Stimulated activated CD4-positive, alpha-beta T cell treated with anti-CD3 and anti-CD28 coated beads, Interleukin-12 subunit alpha, Interleukin-12 subunit beta, amount 100 ng/mL, for 24 hours (primary cell): ENCODE measurements around the gene MAP2K3.

Source experiments
- DNase-seq, 2 experiments: peaks; one replicate each; pipeline ENCODE4 v3.0.0-alpha.2; 2020; ENCODE audit warnings: low read depth in 2 of 2

MAP2K3 gene

DNA sequence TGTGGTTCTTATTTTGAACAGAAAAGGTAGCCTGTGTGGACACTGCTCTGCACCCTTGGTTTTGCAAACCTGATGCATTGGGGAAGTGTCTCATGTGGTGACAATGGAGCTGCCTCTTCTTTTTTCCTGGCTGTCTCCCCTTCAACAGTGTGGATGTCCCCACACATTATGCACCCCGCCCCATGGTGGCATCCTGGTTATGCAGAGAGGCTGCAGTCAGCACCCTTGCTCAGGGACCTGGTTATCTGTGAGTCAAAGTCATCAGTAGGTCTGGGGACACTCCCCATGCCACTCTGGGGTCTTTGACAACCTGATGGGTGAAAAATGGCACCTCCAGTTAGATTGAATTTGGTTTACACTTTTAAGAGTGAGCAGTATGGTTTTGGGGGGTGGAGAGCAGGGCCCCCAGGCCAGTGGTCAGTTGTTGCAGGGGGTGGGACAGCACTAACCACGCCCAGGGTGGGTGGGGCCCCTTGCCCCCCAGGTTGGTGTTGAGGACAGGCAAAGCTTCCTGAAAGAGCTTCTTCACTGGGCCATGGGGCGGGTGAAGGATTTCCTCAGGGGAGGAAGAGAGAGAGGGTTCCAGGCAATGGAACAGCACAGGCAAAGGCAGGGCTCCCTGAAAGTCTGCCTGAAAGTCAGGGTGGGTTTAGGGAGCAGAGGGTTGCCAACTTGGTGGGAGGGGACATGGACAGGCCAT is 67.0 kb downstream of the MAP2K3 start:
- no peak for DNase-seq

DNA sequence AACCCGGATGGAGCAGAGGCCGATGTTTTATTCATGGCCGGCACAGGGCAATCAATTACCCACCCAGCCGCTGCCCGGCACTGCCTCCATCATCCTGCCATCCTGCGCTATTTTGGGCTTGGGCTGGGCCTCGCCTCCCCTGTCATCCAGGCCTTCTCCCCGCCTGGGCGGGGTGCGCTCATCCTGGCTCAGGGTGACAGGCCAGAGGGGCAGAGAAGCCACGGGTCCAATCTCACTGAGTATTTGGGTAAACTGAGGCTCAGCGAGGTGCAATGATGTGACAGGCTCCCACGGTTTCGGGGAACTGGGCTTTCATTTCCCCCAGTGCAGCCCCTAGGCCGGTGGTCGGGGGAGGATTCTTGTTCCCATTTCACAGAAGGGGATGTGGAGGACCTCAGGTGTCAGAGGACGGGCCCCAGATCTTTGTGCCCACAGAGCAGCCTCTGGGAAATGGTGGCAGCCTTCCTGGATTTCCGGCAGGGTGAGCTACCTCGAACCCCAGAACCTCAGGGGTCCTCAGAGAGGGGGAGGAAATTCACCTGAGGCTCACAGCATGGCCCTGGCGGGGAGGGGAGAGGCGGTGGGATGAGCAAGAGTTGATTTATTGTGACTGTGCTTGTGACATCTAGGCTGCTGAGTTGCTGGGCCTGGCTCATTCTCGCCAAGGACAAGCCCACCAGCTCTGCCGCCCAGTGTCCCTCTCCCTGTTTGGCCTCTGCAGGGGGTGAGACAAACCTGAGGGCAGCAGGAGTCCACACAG is 67.9 kb downstream of the MAP2K3 start:
- DNase-seq, result no peak

DNA sequence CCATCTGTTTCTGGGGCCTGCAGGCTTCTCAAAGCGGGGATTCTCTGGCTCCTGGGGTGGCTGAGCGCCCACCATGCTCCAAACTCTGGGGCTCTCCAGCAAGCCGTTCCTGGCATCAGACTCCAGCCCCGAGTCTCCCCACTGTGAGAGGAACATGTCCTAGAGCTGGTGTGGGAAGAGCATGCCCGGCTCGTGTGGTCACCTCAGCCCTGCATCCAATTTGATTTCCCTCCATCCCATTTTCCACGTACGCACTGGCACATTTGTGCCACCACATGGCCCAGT is 68.4 kb downstream of the MAP2K3 start:
- DNase-seq, result no peak

DNA sequence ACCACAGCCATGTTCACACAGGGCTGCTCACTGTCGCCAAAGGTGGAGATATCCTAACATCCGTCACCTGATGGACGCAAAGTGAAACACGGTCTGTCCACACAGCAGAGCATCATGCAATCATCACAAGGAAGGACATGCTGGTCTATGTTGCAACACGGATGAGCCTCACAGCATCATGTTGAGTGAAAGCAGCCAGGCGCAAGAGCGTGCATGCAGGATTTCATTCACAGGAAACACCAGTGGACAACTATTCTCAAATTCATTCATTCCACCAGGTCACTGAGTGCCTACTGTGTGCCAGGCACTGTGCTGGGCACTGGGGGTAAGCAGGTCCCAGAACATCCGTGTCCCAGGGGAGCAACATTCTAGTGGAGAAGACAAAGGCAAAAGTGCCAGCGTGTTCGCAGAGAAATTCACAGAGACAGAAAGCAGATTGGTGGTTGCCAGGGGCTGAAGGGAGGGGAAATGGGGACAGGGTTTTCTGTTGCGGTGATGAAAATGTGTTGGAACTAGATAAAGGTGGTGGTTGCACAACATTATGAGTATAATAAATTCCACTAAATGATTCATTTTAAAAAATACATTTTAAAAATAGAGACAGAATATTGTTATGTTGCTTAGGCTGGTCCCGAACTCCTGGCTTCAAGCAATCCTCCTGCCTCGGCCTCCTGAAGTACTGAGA is 69.0 kb downstream of the MAP2K3 start:
- DNase-seq, result no peak

DNA sequence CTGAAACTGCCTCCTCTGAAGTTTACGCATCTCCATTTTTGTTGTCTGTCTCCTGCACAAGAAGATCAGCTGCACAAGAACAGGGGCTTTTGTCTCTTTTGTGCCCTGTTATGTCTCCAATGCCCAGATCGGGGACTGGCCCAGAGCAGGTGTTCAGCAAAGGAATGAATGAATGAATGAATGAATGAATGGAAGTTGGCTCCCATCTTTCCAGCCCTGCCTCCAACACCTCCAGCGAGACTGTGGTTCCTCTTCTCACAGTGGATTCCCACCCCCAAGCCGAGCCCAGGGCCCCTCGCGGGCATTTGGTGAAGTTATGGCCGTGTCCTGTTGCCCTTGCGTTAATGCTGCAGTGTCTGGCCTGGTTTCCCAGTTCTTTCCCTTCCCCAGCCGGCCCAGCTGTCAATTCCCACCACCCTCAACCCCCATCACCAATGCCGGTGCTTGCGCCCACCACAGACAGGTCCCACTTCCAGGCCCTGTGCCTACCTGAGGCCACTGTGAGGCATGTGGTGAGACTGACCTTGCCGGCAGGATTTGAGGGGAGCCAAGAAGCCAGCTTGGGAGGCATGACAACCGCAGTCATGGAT is 70.4 kb downstream of the MAP2K3 start:
- DNase-seq, result no peak

DNA sequence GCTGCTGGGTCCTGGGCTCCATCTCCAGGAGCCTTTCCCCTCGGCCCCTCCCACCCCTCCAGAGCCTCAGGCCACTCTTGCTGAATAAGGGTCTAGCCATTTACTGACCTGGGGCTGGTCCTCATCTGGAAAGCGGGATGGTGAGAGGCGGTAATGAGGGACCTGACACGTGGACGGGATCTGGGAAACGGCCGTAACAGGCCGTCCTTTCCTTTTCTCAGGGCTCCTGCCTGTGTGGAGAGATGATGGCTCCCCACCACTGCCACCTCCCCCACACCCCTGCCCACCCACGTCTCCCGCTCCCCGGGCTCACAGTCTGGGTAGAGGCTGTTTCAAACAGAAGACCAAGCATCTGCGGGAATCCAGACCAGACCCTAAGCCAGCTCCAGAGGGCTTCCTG is 71.1 kb downstream of the MAP2K3 start:
- DNase-seq, result no peak

DNA sequence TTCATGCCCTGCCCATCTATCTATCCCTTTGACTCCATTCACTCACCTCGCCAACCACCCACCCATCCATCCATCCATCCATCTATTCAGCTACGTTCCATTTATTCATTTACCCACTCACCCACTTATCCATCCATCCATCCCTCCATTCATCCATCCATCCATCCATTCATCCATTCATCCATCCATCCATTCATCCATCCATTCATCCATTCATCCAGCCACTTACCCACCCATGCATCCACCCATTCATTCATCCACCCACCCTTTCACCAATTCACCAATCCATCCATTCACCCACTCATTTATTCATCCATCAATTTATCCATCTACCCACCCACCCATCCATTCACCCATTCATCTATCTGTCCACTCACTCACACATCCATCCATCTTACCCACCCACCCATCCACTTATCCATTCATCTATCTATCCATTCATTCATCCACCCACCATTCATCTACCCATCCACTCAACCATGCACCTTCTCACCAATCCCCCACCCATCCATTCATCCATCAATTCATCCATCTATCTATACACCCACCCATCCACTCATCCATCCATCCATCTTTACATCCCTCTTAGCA is 72.1 kb downstream of the MAP2K3 start:
- no peak for DNase-seq

DNA sequence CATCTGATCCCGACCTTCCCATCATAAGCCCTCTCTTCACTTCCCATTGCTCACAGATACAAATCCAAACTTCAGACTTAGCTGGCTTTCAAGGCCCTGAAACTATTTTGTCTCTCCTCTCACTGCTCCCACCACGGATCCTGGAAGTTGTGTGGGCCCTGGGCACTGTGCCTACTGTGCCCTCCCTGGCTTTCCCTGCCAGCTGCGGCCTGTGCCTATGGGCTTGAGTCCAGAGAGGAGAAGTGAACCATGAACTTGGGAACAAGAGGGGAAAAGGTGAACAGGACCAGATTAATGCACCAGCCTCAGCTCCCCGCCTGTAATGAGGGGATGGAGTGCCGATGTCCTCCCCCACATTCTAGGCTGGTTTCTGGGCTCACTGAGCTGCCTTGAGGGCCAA is 72.8 kb downstream of the MAP2K3 start:
- DNase-seq, result no peak

DNA sequence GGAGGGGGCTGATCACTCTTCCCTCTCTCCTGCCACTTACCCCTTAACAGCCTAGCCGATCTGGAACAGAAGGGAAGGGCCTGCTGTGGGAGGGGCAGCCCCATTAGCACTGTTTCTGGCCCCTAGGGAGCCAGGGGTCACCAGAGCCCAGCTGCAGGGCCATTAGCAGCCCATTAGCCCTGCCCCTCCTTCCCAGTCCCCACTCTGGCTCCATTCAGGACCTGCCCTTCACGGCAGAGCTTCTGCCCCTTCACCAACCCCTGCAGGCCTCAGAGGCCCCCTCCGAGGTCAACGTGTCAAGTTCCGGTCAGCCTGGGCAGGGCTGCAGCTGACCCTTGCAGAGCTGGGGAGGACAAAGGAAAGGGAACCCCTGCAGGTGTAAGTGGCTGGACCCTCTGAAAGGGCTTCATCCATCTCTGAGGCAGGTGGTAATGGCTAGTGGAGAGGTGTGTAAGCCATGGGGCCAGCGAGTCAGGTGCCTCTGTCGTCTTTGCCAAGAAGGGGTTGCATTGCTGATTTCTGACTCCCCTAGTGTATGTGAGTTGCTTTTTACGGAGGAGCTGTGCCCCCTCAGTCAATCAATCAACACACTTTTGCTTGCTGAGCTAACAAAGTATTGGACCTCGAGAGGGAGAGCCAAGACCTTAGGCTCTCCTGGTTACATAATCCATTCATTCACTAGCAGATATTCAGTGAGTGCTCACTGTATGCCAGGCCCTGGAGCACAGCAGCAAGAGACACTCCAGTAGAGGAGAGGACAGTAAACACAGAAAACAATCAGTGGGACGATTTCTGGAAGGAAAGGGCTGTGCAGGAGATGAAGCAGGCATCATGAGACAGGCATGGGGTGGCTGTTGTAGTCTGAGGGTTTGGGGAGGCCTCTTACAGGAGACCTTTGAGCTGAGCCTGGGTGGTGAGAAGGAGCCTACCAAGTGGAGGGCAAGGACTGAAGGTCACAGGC is 73.5 kb downstream of the MAP2K3 start:
- DNase-seq, result no peak

DNA sequence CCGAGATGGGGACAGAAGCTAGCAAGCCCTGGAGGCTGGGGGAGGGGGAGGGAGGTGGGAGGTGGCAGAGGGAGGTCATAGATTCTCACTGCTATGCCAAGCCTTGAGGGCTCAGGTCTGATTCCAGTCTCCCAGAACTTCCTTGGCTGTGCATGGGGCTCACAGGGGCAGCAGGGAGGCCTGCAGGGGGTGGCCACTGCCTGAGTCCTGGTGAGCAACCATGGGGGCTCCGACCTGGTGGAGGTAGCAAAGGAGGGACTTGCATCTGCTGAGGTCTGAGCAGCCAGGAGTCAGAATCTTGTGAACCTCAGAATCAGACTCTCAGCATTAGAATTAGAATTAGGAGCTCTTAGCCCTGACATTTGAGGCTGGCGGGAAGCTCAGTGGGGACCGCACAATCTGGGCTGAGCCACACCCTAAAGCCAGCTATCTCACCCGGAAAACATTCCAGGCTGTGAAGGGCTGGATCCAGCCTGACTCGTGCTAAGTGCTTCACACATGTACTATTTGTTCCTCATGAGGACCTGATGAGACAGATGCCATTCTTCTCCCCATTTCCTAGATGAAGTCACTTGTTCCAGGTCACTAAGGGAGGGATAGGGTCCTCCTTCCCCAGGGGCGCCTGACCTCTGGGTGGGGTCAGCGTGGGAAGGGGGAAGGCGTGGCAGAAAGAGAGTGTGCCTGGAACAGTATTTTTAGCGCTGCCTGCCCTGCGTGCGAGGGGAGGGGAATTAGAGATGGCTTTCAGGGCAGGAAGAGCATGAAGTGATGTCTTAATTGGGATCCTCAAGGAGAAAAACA is 74.4 kb downstream of the MAP2K3 start:
- no peak for DNase-seq

DNA sequence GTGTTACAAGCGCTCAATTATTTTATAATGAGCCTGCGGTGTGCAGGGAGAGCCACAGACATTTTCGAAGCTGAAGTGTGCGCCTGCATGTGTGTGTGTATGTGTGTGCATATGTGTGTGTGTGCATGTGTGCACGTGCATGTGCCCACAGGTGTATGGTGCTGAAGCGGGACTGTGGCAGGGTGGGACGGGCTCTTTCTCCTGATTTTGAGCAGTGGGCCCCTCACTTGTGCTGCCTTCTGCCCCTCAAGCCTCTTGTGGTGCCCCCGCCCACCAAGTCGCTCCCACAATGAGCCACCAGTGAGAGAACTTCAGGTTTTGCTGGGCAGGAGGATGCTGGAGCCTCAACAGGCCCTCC is 75.0 kb downstream of the MAP2K3 start:
- DNase-seq, result no peak

DNA sequence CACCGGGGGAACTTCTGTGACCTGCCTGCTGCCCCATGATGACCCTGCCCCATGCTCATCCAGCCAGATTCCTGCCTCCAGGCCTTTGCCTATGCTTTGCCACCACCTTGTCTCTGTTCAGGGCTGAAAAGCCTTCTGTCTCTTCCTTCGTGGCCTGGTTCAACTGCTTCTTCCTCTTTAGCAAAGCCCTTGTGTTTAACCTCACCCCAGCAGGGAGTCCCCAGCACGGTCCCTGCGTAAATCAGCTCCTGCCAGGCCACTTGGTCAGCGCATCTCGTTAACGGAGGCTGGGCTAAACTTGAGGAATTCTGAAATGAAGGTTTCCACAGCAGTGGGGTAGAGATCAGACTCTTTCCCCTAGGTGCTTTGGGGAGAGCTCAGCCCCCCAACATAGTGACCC is 75.5 kb downstream of the MAP2K3 start:
- no peak for DNase-seq

DNA sequence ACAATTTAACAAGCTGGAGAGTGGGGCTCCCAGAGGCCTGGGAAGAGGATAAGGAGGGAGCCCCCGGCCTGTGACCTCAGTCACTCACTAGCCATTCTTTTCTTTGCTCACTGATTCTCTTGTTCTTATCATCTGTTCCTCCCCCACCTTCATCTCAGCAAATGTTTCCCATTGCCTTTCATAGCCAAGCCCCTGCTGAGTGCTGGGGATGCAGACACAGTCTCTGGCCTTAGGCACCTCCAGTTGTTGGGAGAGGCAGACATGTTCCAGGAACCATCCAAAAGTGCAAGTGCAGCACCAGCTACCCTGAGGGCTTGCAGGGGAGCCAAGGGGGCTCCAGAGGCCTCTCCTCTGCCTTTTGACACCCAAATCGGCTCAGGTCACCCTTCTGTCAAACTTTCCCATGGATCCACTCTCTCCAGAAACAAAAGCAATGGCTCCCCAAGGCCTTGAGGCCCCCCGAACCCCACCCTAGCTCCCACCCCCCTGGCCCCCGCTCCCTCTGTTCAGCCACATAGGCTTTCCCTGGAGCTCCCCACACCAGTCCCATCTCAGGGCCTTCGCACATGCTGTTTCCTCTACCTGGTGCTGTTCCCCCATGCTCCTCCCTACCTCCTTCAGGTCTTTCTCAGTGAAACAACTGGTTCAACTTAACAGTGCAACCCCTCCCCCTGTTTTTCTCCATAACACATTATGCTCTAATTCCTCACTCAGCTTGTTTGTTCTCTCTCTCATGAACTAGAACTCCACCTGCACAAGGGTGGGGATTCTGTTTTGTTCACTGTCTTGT is 76.7 kb downstream of the MAP2K3 start:
- no peak for DNase-seq

DNA sequence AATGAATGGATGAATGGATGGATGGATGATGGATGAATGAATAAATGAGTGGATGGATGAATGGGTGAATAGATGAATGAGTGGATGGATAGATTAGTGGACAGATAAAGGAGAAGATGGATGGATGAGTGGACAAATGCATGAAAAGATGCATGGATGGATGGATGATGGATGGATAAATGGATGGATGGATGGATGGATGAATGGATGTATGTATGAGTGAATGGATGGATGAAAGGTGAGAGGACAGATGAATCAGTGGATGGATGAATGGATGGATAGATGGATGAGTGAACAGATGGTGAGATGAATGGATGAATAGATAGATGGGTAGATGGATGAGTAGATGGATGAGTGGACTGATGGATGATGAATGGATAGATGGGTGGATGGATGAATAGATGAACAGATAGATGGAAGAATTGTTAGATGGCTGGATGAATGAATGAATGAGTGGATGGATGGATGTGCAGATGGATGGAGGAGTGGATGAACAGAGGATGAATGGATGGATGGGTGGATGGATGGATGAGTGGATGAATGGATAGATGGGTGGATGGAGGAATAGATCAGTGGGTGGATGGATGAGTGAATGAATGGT is 77.9 kb downstream of the MAP2K3 start:
- no peak for DNase-seq

DNA sequence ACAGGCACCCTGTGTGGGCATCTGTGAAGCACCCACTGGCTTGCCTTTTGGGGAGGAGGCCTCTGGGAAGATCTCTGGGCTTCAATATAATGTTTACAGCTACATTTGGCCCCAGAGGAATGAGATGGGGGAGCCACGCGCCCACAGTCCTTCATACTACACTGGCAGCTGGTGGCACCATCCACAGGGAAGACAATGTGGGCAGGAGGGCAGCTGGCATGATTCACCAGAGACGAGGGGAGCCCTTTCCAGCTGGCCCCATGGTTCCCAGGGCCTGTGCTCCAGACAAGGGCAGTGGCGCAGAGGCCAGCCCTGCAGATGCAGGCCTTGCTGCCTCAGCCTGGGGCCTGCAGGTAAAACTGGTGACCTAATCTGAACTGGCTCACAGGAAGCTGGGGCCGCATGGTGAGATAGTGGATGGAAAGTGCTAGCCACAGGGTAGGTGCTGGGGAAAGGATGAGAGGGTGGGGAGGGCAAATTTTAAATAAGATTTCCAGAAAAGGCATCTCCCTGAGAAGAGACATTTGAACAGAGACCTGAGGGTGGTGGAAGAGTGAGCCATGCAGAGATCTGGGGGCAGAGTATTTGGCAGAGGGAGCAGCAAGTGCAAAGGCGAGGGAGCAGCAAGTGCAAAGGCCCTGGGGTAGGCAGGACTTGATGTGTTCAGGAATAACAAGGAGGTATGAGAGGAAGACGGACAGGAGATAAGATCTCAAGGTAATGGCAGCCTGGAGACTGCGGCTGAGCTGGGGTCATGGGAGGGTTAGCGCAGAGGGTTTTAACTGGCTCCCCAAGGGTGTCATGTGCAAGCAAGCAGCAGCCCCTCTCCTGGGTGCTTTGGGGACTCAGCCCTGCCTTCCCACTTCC is 79.5 kb downstream of the MAP2K3 start:
- DNase-seq, result no peak
